ENCODE measurements around the gene RD3L.
"Not testable (repeated sequence)": the region's sequence is repeated elsewhere in the genome, so short reads cannot be mapped to it uniquely, and the experiment has no call there.

The RD3L gene

GRCh38 chr14:103928011-103928890 is 14.1 kb downstream of the RD3L start, which contains the start of gene TDRD9:
TDRD9 (plus strand) TSS chr14:103928456; CDS start chr14:103928510, 54 bp downstream.
- no peak within 1 kb of the TSS for H3K4me3 ChIP-seq (ENCODE audit: low read length)

GRCh38 chr14:103927566-103927965 is 14.8 kb downstream of the RD3L start:
- no peak for DNase-seq (ENCODE audit: low read depth)
- H3K4me3 ChIP-seq (ENCODE audit: low read length), result no peak overlapping the region
- no peak for TF ChIP-seq CTCF (conservative IDR thresholded peaks at IDR 0.05; ENCODE audit: low read length)

More at GRCh38 chr14:103928011-103928890, 14.1 kb downstream of the RD3L start, which contains the start of gene TDRD9:
- no peak for DNase-seq (ENCODE audit: low read depth)
- TF ChIP-seq CTCF (conservative IDR thresholded peaks at IDR 0.05; ENCODE audit: low read length), result no peak

- no peak for DNase-seq (ENCODE audit: low read depth)
- H3K4me3 ChIP-seq (ENCODE audit: low read length), result no peak overlapping the region
- no peak for TF ChIP-seq CTCF (conservative IDR thresholded peaks at IDR 0.05; ENCODE audit: low read length)
Observed at GRCh38 chr14:103925316-103925715, 17.0 kb downstream of the RD3L start.

GRCh38 chr14:103923863-103924262 is 18.5 kb downstream of the RD3L start:
- no peak for TF ChIP-seq CTCF (conservative IDR thresholded peaks at IDR 0.05; ENCODE audit: low read length)
- DNase-seq (ENCODE audit: low read depth), result no peak
- H3K4me3 ChIP-seq (ENCODE audit: low read length), result no peak overlapping the region

GRCh38 chr14:103921855-103922200 is 20.5 kb downstream of the RD3L start:
- H3K4me3 ChIP-seq (ENCODE audit: low read length), result peak overlapping the region; percentile 33
- not testable (repeated sequence) for DNase-seq (ENCODE audit: low read depth)

GRCh38 chr14:103920981-103921854 is 21.1 kb downstream of the RD3L start:
- peak; percentile 89 for DNase-seq (ENCODE audit: low read depth)
- peak overlapping the region; percentile 100 for H3K4me3 ChIP-seq (ENCODE audit: low read length)
- peak; percentile 86 for TF ChIP-seq CTCF (conservative IDR thresholded peaks at IDR 0.05; ENCODE audit: low read length)

GRCh38 chr14:103916636-103917262 is 25.6 kb downstream of the RD3L start:
- H3K4me3 ChIP-seq (ENCODE audit: low read length), result no peak overlapping the region
- TF ChIP-seq CTCF (conservative IDR thresholded peaks at IDR 0.05; ENCODE audit: low read length), result no peak
- no peak for DNase-seq (ENCODE audit: low read depth)

Measured in AG10803 (cell line).